NCI-H82 (cell line): ENCODE data around the gene BDH1.
"Not testable (repeated sequence)": the region's sequence is repeated elsewhere in the genome, so short reads cannot be mapped to it uniquely, and the experiment has no call there.

Experiments used
- DNase-seq: peaks from one replicate; lab custom pipeline; 2025; lab: John Stamatoyannopoulos, UW

Gene BDH1

GRCh38 chr3:197521277-197522182 lies 34.2 kb downstream of the BDH1 start:
- no peak for DNase-seq

DNA sequence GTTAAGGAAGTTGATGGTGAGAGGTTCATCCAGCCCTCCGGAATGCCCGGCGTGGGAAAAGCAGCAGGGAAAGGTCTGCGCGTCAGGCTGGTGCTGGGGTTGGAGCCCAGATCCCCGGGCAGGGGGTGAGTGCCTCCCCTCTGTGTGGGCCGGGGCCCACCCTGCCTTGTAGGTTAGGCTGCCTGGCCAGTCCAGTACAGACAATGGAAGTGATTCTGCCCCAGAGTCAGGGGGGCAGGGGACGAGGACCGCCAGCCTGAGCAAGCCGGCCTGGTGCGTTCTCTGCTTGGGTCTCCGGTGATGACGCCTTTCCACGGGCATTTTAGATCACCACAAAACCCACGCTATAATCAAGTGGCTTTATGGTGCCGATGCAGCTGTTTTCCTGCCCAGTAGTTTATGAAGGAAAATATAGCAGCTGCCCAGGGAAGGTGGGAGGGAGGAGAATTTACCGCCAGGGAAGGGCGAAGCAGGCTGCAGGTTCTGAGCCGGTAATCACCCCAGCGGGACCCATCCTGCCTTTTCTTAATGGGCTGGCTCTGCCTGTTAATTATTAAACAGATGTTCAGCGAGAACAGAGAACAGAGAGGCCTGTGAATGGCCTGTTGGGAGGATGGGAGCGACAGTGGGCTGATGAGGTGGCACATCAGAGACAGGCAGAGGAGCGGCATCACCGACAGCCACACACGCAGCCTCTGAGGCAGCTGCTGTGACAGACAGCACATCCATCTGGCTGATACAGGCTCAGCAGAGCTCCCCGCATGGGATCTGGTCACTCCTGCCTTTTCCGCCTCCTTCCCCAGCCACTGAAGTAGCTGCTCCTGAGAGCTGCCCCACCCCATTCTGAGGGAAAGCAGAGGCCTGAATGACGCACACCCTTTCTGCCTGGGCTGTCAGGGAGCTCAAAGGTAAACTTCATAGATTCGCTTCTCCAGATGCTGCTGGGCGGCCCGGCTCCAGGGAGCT lies 35.2 kb downstream of the BDH1 start:
- peak; percentile 96 for DNase-seq

DNA sequence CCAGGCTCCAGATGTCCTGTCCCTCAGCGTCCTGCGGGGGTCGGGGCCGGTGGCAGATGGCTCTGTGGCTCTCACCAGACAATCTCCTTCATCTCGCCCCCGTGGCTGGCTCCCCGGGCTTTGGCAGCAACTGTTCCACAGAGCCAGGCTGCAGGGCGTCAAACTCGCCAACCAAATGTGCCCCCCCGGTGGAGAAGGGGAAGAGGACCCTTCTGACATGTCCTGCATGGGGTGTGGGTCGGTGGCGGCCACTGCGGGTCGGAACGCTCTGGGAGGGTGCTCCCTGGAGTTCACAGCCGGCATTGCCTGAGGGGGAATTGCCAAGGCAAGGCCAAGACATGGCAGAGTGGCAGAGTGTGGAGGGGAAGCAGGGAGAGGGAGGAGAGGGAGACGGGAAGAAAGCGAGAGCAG lies 36.0 kb downstream of the BDH1 start:
- DNase-seq, result peak; percentile 70

- peak; percentile 44 for DNase-seq
Measured at GRCh38 chr3:197518881-197519421, 36.8 kb downstream of the BDH1 start.

DNA sequence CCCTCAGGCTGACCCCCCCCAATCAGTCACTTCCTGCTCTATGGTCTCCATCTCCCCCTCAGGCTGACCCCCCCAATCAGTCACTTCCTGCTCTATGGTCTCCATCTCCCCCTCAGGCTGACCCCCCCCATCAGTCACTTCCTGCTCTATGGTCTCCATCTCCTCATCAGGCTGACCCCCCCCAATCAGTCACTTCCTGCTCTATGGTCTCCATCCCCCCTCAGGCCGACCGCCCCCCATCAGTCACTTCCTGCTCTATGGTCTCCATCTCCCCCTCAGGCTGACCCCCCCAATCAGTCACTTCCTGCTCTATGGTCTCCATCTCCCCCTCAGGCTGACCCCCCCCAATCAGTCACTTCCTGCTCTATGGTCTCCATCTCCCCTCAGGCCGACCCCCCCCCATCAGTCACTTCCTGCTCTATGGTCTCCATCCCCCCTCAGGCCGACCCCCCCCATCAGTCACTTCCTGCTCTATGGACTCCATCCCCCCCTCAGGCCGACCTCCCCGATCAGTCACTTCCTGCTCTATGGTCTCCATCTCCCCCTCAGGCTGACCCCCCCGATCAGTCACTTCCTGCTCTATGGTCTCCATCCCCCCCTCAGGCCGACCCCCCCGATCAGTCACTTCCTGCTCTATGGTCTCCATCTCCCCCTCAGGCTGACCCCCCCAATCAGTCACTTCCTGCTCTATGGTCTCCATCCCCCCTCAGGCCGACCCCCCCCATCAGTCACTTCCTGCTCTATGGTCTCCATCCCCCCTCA lies 37.7 kb downstream of the BDH1 start:
- not testable (repeated sequence) for DNase-seq

DNA sequence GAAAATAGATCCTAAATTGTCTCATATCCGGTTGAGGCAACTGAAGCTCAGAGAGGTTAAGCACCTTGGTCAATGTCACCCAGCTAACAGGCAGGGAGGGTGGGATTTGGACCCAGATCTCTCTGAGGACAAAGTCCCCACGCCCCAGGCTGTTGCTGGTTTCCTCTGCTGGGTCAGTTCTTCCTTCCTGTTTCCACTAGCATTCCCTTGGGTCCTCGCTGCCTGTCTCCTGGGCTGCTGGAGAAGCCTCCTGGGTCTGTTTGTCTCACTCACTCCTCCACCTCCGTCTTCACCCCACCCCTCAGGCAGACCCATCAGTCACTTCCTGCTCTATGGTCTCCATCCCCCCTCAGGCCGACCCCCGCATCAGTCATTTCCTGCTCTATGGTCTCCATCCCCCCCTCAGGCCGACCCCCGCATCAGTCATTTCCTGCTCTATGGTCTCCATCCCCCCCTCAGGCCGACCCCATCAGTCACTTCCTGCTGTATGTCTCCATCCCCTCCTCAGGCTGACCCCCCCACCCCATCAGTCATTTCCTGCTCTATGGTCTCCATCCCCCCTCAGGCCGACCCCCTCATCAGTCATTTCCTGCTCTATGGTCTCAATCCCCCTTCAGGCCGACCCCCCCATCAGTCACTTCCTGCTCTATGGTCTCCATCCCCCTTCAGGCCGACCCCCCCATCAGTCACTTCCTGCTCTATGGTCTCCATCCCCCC lies 38.7 kb downstream of the BDH1 start:
- DNase-seq, result not testable (repeated sequence)

DNA sequence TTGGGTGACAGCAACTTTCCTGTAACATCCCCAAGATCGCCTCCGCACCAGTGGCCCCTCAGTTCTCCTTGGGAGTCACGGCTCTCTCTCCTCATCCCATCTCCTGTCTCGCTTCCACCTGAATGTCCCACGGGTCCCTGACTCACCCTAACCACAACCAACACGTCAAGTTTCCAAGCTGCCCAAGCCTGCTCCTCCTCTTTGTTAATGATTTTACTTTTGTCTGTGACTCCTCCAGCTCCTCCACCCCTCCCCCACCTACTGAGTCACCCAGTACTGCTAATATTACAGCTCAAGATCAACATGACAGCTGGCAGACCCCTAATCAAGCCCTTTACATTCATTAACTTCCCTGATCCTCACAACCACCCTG lies 39.3 kb downstream of the BDH1 start:
- DNase-seq, result peak; percentile 95

- DNase-seq, result no peak
Measured at GRCh38 chr3:197514786-197515355, 40.9 kb downstream of the BDH1 start.

- no peak for DNase-seq
Measured at GRCh38 chr3:197513953-197514785, 41.6 kb downstream of the BDH1 start.

DNA sequence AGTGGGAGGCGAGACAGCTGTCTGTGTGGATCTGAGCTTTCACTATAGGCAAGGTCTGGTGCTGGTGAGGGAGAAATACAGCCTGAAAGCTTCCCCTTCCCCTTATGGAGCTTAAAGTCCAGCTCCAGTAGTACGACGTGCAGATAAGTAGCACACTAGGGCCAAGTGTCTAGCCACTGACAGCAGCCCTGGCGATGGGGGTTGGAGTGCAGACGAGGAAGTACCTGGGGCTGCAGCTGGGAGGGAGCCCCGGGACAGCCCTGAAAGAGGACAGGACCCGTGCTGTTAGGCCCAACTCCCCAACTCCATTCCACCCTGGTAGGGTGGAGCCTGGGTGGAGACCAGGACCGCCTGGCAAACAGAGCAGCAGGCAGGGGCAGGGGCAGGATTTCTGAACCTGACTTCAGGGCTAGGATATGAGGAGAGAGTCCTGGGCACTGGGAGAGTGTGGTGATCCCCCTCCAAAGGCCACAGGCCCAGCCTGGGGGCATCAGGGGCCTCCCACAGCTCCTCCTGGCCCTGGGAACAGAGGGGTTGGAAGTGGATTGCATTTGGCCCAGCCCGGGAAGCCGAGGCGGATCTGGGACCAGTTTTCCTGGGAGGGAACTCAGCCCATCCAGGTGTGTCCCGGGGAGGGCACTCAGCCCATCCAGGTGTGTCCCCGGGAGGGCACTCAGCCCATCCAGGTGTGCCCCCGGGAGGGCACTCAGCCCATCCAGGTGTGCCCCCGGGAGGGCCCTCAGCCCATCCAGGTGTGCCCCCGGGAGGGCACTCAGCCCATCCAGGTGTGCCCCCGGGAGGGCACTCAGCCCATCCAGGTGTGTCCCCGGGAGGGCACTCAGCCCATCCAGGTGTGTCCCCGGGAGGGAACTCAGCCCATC lies 42.8 kb downstream of the BDH1 start:
- no peak for DNase-seq

DNA sequence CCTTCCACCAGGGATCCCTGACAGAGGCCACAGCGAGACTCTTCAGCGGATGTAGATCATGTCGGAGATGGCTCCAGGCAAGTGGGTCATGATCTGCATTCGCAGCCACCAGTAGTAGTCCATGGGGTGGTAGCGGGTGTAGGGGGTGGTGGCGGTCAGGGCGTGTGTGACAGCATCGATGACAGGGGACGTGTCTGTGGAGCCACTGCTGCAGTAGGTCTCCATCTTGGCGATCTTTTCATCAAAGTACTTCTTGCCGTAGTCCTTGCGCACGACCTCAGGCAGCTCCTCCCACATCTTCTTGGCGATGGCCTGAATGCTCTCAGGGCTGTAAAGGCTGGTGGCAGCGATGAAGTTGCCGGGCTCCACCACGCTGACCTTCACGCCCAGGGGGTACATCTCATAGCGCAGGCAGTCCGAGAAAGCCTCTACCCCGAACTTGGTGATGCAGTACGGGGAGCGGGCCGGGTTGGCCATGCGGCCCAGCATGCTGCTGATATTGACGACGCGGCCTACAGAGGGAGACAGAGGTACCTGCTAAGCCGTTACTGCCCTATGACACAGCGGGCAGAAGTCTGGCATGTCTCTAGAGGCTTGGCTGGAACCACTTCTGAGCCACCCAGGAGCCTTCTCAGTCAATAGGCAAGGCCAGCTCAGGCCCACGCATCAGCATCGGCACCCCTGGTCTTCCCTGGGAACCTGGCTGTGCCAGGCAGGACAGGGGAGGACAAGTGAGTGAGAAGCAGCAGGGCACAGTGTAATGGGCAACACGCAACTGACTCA lies 43.7 kb downstream of the BDH1 start:
- no peak for DNase-seq

GRCh38 chr3:197511130-197511529 lies 44.6 kb downstream of the BDH1 start:
- DNase-seq, result no peak

DNA sequence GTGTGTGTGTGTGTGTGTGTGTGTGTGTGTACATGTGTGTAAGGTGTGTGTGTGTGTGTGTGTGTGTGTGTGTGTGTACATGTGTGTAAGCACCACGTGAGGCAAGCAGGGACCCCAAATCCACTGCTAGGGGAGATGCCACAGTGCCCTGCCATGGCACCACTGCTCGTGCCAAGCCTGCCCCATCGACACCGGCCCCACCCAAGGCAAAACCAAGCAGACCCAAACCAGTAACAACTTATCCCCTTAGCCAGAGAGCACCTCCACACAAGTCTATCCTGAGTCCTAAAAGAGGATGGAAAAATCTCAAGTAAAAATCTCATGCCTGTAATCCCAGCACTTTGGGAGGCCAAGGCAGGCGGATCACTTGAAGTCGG lies 45.1 kb downstream of the BDH1 start:
- DNase-seq, result no peak

DNA sequence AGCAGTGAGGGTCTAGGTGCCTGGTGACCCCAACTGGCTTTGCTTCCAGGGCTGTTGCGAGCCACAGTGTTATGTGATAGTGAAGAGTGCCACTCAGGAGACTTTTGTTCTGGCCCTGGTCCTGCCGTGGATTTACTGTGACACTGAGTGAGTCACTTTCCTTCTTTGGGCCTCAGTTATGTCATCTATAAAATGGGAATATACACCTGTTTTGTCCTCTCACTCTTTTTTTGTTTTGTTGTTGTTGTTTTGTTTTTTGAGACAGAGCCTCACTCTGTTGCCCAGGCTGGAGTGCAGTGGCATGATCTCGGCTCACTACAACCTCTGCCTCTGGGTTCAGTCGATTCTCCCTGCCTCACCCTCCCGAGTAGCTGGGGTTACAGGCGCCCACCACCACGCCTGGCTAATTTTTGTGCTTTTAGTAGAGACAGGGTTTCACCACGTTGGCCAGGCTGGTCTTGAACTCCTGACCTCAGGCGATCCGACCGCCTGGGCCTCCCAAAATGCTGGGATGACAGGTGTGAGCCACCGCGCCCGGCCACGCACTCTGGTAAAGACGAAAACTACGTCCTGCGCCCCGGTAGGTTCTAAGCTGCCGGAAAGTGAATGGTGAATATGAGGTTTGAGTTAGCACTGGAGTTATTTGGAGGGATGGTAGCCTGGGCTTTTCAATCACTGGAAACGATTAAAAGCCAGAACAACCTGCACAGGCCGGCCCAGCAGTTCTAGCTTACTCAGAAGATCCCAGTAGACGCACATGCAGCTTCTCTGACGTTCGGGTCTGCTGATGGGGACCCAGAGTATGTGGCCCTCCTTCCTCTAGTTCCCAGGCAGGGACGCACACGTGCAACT lies 46.6 kb downstream of the BDH1 start:
- peak; percentile 27 for DNase-seq

- peak; percentile 65 for DNase-seq
Measured at GRCh38 chr3:197508461-197508860, 47.3 kb downstream of the BDH1 start.

- peak; percentile 84 for DNase-seq
Measured at GRCh38 chr3:197508051-197508451, 47.7 kb downstream of the BDH1 start.

DNA sequence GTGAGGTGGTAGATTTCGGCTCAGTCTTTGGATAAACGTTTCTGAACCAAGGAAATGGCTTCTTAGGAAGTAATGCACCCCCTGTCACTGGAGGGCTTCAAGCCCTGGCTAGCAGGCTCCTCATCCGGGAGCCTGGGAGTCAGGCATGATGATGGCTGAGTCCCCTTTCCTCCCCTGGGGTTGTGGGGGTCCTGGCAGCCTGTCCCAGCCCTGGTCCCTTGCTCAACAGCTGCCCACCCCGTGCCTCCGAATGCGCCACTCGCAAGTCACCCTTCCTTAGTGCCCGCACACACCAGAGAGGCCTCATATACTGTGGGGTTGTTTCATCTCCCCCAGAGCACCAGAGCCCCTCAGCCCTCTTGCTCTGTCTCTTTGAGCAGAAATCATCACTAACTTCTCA lies 48.2 kb downstream of the BDH1 start:
- peak; percentile 61 for DNase-seq
